ENCODE measurements around the gene PRMT3. TPM values are rescaled to one million over a fixed set of nuclear protein-coding genes. Genes with fewer than 3 reads are reported as not detected.

The PRMT3 gene
- total RNA-seq, 1 experiment from 2014 or later = 22.6 TPM

DNA sequence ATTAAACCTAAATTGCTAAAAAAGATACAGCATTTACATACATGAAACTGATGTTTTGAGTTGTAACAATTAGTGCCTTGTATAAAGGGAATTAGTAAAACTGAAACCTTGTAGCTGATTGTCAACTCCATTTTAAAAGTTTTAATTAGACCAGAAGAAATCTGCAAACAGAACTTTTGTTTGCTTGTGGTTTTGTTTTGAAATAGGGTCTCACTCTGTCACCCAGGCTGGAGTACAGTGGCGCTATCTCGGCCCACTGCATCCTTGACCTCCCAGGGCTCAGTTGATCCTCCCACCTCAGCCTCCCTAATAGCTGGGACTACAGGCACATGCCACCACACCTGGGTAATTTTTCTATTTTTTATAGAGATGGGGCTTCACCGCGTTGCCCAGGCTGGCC, 125.4 kb downstream of the PRMT3 start:
- Histone ChIP-seq H4K91ac (ENCODE audit: insufficient read length, low read depth, low read length) (no peak overlapping the region), H2BK15ac (ENCODE audit: low read depth, low read length) (no peak overlapping the region), H3K23me2 (ENCODE audit: insufficient read length, low read depth, low read length, poor library complexity, severe bottlenecking) (no peaks in the 10 kb centered on the region), H2BK5ac (ENCODE audit: insufficient read length, low read length) (no peak overlapping the region), H3K27me3 (ENCODE audit: insufficient read depth, low read length) (no peaks in the 10 kb centered on the region), H3K27ac (ENCODE audit: insufficient read length, low read depth, low read length) (no peak overlapping the region), H3K79me2 (ENCODE audit: insufficient read depth, low read length) (no peaks in the 10 kb centered on the region), H3K4ac (ENCODE audit: low read depth, low read length) (no peak overlapping the region), H3K4me2 (ENCODE audit: insufficient read depth, insufficient read length, low read length) (no peak overlapping the region), H4K5ac (ENCODE audit: insufficient read length, low read depth, low read length) (no peak overlapping the region), H2BK12ac (ENCODE audit: insufficient read length, low read depth, low read length) (no peak overlapping the region), H3K18ac (ENCODE audit: insufficient read length, low read depth, low read length) (no peak overlapping the region), H4K20me1 (ENCODE audit: control insufficient read depth, insufficient read depth, insufficient read length) (no peaks in the 10 kb centered on the region), H2BK20ac (ENCODE audit: low read depth, low read length, poor library complexity, severe bottlenecking) (no peak overlapping the region), H3K9me3 (ENCODE audit: control insufficient read depth, low read depth, low read length) (no peaks in the 10 kb centered on the region), H3T11ph (ENCODE audit: low read length) (no peak overlapping the region), H3K14ac (ENCODE audit: insufficient read depth, low read length) (no peak overlapping the region), H3K56ac (ENCODE audit: insufficient read length, low read depth, low read length) (no peak overlapping the region), H3K23ac (ENCODE audit: insufficient read length, low read depth, low read length) (no peak overlapping the region), H3K4me1 (ENCODE audit: insufficient read depth, low read length) (peaks cover 4% of the 10 kb centered on the region; the same call in 1 of the 2 replicates), H4K8ac (replicated peaks; ENCODE audit: insufficient read length, low read depth, low read length) (no peak overlapping the region), H2AK5ac (ENCODE audit: insufficient read length, low read length) (no peak overlapping the region), H3K79me1 (ENCODE audit: insufficient read depth, low read depth, low read length, poor library complexity, severe bottlenecking) (no peaks in the 10 kb centered on the region), H2BK120ac (ENCODE audit: low read depth, low read length, poor library complexity, severe bottlenecking) (no peak overlapping the region), H3K9ac (ENCODE audit: extremely low read depth, insufficient read length, low read length) (no peak overlapping the region), H2AFZ (ENCODE audit: low read length) (no peak overlapping the region)
- TF ChIP-seq, protein P1, sequence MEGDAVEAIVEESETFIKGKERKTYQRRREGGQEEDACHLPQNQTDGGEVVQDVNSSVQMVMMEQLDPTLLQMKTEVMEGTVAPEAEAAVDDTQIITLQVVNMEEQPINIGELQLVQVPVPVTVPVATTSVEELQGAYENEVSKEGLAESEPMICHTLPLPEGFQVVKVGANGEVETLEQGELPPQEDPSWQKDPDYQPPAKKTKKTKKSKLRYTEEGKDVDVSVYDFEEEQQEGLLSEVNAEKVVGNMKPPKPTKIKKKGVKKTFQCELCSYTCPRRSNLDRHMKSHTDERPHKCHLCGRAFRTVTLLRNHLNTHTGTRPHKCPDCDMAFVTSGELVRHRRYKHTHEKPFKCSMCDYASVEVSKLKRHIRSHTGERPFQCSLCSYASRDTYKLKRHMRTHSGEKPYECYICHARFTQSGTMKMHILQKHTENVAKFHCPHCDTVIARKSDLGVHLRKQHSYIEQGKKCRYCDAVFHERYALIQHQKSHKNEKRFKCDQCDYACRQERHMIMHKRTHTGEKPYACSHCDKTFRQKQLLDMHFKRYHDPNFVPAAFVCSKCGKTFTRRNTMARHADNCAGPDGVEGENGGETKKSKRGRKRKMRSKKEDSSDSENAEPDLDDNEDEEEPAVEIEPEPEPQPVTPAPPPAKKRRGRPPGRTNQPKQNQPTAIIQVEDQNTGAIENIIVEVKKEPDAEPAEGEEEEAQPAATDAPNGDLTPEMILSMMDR (conservative IDR thresholded peaks at IDR 0.05) = no peak
- Mint-ChIP-seq H3K27ac (no peak overlapping the region), H3K9me3 (no peaks in the 10 kb centered on the region), H3K4me1 (peaks cover 16 to 19% of the 10 kb centered on the region in 2 experiments), H3K4me3 (no peak overlapping the region), H3K36me3 (ENCODE audit: insufficient read depth in 1 of 3, low read depth in 3 of 3) (peaks cover 2 to 5% (median 3%) of the 10 kb centered on the region in 3 experiments; a peak in 5 of 7 replicates), H3K27me3 (ENCODE audit: low read depth) (no peaks in the 10 kb centered on the region)
- no peak for DNase-seq
- WGBS (ENCODE audit: extremely low coverage, insufficient read length, low lambda C conversion rate) = no CpG with 5 or more reads among the region's 4 CpGs
